ENCODE data around the gene LMX1A. TPM values are rescaled to one million over a fixed set of nuclear protein-coding genes. Genes with fewer than 3 reads are reported as not detected.

Gene LMX1A
- polyA plus RNA-seq, 1 donor from 2014 or later: 0.47 TPM

DNA sequence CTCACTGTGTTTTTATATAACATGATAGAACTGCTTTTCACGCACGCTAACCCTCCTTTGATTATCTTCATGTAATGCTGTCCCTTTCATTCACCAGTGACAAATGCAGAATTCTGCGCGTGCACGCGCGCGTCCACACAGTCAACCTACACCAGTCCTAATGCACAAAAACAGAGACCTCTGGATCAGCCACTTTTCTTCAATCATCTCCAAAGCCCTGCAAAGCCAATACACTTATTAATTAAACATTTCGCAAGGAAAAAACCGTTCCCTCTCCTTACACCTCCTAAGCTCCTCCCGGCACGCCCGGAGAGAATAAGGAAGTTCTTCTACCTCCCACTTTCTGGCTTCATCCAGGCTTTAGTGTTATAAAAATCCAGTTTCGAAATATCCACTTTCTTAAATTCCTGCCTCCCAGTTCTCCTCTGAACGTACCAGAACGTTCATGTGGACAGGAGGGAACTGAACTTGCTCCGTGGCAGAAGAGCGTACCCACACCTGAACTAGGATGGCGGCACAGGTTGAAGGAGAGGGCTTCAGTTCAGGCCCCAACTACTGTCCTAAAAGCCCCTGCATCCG lies 4.6 kb downstream of the LMX1A start:
- Histone ChIP-seq H3K27me3 (ENCODE audit: insufficient read depth, low read depth, low read length) (peaks cover 78% of the 10 kb centered on the region), H2AFZ (ENCODE audit: low read depth, low read length) (no peak overlapping the region), H3F3A (ENCODE audit: insufficient read depth, low read length, poor library complexity, severe bottlenecking) (no peaks in the 10 kb centered on the region), H3K9me3 (ENCODE audit: low read length) (no peaks in the 10 kb centered on the region), H3K9ac (ENCODE audit: low read length) (no peak overlapping the region), H4K20me1 (ENCODE audit: insufficient read depth) (no peaks in the 10 kb centered on the region), H3K36me3 (ENCODE audit: insufficient read depth, low read length) (no peaks in the 10 kb centered on the region), H3K79me2 (replicated peaks; ENCODE audit: insufficient read depth, low read length) (no peaks in the 10 kb centered on the region), H3K9me2 (ENCODE audit: insufficient read depth, low read length) (no peaks in the 10 kb centered on the region), H3K4me3 (ENCODE audit: low read length) (peak overlapping the region; percentile 59), H3K27ac (ENCODE audit: low read length) (no peak overlapping the region), H3K4me2 (ENCODE audit: low read length) (no peak overlapping the region)
- TF ChIP-seq POLR2AphosphoS5 (IDR thresholded peaks at IDR 0.05) (no peak), EZH2 (IDR thresholded peaks at IDR 0.05; ENCODE audit: borderline replicate concordance, insufficient read depth, low read length, poor library complexity, severe bottlenecking) (no peak), EP300 (conservative IDR thresholded peaks at IDR 0.05; ENCODE audit: poor library complexity, severe bottlenecking) (no peak), RAD21 (conservative IDR thresholded peaks at IDR 0.05) (no peak), SMC3 (conservative IDR thresholded peaks at IDR 0.05; ENCODE audit: poor library complexity) (no peak), TAF1 (IDR thresholded peaks at IDR 0.05; ENCODE audit: low read depth) (no peak), MXI1 (conservative IDR thresholded peaks at IDR 0.05; ENCODE audit: poor library complexity, severe bottlenecking) (no peak)
- TF ChIP-seq, protein P1, sequence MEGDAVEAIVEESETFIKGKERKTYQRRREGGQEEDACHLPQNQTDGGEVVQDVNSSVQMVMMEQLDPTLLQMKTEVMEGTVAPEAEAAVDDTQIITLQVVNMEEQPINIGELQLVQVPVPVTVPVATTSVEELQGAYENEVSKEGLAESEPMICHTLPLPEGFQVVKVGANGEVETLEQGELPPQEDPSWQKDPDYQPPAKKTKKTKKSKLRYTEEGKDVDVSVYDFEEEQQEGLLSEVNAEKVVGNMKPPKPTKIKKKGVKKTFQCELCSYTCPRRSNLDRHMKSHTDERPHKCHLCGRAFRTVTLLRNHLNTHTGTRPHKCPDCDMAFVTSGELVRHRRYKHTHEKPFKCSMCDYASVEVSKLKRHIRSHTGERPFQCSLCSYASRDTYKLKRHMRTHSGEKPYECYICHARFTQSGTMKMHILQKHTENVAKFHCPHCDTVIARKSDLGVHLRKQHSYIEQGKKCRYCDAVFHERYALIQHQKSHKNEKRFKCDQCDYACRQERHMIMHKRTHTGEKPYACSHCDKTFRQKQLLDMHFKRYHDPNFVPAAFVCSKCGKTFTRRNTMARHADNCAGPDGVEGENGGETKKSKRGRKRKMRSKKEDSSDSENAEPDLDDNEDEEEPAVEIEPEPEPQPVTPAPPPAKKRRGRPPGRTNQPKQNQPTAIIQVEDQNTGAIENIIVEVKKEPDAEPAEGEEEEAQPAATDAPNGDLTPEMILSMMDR (IDR thresholded peaks at IDR 0.05; ENCODE audit: poor library complexity, severe bottlenecking): no peak
- TF ChIP-seq, protein P2, sequence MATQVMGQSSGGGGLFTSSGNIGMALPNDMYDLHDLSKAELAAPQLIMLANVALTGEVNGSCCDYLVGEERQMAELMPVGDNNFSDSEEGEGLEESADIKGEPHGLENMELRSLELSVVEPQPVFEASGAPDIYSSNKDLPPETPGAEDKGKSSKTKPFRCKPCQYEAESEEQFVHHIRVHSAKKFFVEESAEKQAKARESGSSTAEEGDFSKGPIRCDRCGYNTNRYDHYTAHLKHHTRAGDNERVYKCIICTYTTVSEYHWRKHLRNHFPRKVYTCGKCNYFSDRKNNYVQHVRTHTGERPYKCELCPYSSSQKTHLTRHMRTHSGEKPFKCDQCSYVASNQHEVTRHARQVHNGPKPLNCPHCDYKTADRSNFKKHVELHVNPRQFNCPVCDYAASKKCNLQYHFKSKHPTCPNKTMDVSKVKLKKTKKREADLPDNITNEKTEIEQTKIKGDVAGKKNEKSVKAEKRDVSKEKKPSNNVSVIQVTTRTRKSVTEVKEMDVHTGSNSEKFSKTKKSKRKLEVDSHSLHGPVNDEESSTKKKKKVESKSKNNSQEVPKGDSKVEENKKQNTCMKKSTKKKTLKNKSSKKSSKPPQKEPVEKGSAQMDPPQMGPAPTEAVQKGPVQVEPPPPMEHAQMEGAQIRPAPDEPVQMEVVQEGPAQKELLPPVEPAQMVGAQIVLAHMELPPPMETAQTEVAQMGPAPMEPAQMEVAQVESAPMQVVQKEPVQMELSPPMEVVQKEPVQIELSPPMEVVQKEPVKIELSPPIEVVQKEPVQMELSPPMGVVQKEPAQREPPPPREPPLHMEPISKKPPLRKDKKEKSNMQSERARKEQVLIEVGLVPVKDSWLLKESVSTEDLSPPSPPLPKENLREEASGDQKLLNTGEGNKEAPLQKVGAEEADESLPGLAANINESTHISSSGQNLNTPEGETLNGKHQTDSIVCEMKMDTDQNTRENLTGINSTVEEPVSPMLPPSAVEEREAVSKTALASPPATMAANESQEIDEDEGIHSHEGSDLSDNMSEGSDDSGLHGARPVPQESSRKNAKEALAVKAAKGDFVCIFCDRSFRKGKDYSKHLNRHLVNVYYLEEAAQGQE (IDR thresholded peaks at IDR 0.05; ENCODE audit: borderline replicate concordance): no peak

DNA sequence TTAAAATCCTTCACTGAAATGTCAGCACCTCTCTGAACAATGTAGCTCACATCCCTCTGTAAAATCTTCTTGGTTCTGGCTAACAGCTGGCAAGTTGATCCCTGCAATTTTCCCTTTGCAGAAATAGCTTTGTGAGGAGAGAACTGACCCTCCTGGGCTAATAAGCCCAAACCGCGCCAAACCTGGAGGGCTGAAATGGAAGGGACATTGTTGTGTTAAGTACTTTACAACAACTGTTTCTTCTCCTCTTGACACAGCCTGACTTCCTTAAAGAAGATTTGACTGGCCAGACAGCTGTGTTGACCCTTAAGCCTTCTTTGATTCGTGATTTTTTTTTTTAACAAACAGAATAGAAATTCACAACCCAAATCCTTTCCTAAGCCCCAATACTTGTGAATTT lies 5.7 kb downstream of the LMX1A start:
- no peak overlapping the region for H3K27ac ChIP-seq (ENCODE audit: low read length)
- peaks cover 72% of the 10 kb centered on the region for H3K27me3 ChIP-seq (ENCODE audit: insufficient read depth, low read depth, low read length)
- H3K9ac ChIP-seq (ENCODE audit: low read length): no peak overlapping the region
- no peak overlapping the region for H2AFZ ChIP-seq (ENCODE audit: low read depth, low read length)
- H3K9me3 ChIP-seq (ENCODE audit: low read length): no peaks in the 10 kb centered on the region
- H3K79me2 ChIP-seq (replicated peaks; ENCODE audit: insufficient read depth, low read length): no peaks in the 10 kb centered on the region
- H3F3A ChIP-seq (ENCODE audit: insufficient read depth, low read length, poor library complexity, severe bottlenecking): no peaks in the 10 kb centered on the region
- H3K9me2 ChIP-seq (ENCODE audit: insufficient read depth, low read length): no peaks in the 10 kb centered on the region
- H3K36me3 ChIP-seq (ENCODE audit: insufficient read depth, low read length): no peaks in the 10 kb centered on the region
- H3K4me2 ChIP-seq (ENCODE audit: low read length): no peak overlapping the region
- no peaks in the 10 kb centered on the region for H4K20me1 ChIP-seq (ENCODE audit: insufficient read depth)
- no peak overlapping the region for H3K4me3 ChIP-seq (ENCODE audit: low read length)
- TF ChIP-seq TAF1 (IDR thresholded peaks at IDR 0.05; ENCODE audit: low read depth) (no peak), EP300 (conservative IDR thresholded peaks at IDR 0.05; ENCODE audit: poor library complexity, severe bottlenecking) (no peak), MXI1 (conservative IDR thresholded peaks at IDR 0.05; ENCODE audit: poor library complexity, severe bottlenecking) (no peak), SMC3 (conservative IDR thresholded peaks at IDR 0.05; ENCODE audit: poor library complexity) (no peak), RAD21 (conservative IDR thresholded peaks at IDR 0.05) (no peak), EZH2 (IDR thresholded peaks at IDR 0.05; ENCODE audit: borderline replicate concordance, insufficient read depth, low read length, poor library complexity, severe bottlenecking) (no peak), POLR2AphosphoS5 (IDR thresholded peaks at IDR 0.05) (no peak)
- TF ChIP-seq, protein P2 (IDR thresholded peaks at IDR 0.05; ENCODE audit: borderline replicate concordance): no peak
- TF ChIP-seq, protein P1 (IDR thresholded peaks at IDR 0.05; ENCODE audit: poor library complexity, severe bottlenecking): no peak

Measured in neural cell (in vitro differentiated cells).